Stimulated activated memory B cell treated with anti-CD40 and anti-IgM and Interleukin-4, amounts not matched to agents 10 μg/mL and 1 μg/mL and 100 μg/mL, for 72 hours (primary cell): Measurements from ENCODE around the gene SNX30.

Experiments
- ATAC-seq: fragments of 150-1000 bp; cut with Tn5 transposase; 2 replicates; pipeline ENCODE4 v1.10.0; 2021
- H3K27ac Mint-ChIP-seq: one replicate; pipeline ENCODE4 v1.8.0; 2022; ENCODE audit warnings: mild to moderate bottlenecking, mixed read lengths
- H3K27me3 Mint-ChIP-seq: one replicate; pipeline ENCODE4 v1.8.0; 2022; ENCODE audit warnings: mixed read lengths
- H3K36me3 Mint-ChIP-seq: one replicate; pipeline ENCODE4 v1.8.0; 2022; ENCODE audit warnings: mixed read lengths
- H3K4me1 Mint-ChIP-seq: one replicate; pipeline ENCODE4 v1.8.0; 2022; ENCODE audit warnings: mixed read lengths
- H3K4me3 Mint-ChIP-seq: one replicate; pipeline ENCODE4 v1.8.0; 2022; ENCODE audit warnings: mild to moderate bottlenecking, moderate library complexity, mixed read lengths
- H3K9me3 Mint-ChIP-seq: one replicate; pipeline ENCODE4 v1.8.0; 2022; ENCODE audit warnings: mixed read lengths

Gene SNX30

GRCh38 chr9:112762726-112763518 lies 12.4 kb downstream of the SNX30 start:
- Mint-ChIP-seq H3K9me3 (peaks cover 3% of the 10 kb centered on the region), H3K36me3 (peaks cover 9% of the 10 kb centered on the region), H3K27me3 (no peaks in the 10 kb centered on the region), H3K4me3 (no peak overlapping the region), H3K27ac (no peak overlapping the region), H3K4me1 (peaks cover 11% of the 10 kb centered on the region)
- ATAC-seq, result no peak

DNA sequence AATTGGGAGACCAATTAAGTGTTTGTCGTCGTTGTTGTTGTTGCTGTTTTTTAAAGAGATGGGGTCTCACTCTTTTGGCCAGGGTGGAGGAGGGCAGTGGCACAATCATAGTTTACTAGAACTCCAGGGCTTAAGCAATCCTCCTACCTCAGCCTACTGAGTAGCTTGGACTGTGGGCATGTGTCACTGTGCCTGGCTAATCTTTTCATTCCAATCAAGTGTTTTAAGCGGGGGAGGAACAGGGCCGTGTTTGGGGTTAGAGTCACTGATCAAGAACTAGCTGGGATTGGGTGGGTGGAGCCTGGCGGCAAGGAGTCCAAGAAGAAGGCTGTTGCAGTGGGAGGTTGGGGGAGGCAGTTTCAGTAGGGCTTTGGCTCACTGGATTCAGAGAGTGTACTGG lies 13.8 kb downstream of the SNX30 start:
- Mint-ChIP-seq H3K9me3 (peaks cover 3% of the 10 kb centered on the region), H3K36me3 (peaks cover 17% of the 10 kb centered on the region), H3K27me3 (no peaks in the 10 kb centered on the region), H3K27ac (no peak overlapping the region), H3K4me3 (no peak overlapping the region), H3K4me1 (peaks cover 11% of the 10 kb centered on the region)
- no peak for ATAC-seq

DNA sequence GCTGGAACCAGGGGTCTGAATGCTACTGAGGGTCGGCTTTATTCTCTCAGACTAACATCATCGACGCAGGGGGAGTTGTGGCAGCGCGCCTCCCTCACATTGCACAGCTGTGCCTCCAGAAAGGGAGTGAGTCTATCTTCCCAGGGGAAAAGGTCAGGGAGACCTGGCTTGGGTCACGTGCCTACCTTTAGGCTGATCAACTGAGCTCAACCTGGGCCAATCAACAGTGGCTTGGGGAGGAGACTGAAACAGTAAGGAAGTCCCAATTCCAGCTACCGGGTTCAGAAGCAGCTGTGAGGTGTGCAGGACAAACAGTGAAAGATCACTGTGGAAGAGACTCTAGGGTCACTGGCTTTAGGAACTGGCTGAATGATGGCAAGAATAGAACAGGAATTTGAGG lies 14.3 kb downstream of the SNX30 start:
- H3K4me3 Mint-ChIP-seq, result no peak overlapping the region
- peaks cover 22% of the 10 kb centered on the region for H3K36me3 Mint-ChIP-seq
- ATAC-seq, result no peak
- peaks cover 3% of the 10 kb centered on the region for H3K9me3 Mint-ChIP-seq
- H3K27ac Mint-ChIP-seq, result no peak overlapping the region
- H3K27me3 Mint-ChIP-seq, result no peaks in the 10 kb centered on the region
- peaks cover 11% of the 10 kb centered on the region for H3K4me1 Mint-ChIP-seq

DNA sequence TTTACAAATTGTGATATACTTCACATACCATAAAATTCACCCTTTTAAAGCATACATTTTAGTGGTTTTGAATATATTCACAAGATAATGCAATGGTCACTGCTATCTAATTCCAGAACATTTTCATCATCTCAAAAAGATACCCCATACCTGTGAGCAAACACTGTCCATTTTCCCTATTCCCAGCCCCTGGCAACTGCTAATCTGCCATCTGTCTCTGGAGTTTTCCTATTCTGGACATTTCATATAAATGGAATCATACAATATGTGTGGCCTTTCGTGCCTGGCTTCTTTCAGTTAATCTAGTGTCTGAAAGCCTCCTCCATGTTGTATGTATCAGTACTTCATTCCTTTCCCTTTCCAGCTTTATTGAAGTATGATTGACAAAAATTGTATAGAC lies 14.7 kb downstream of the SNX30 start:
- no peak for ATAC-seq
- no peaks in the 10 kb centered on the region for H3K27me3 Mint-ChIP-seq
- no peak overlapping the region for H3K4me3 Mint-ChIP-seq
- H3K36me3 Mint-ChIP-seq, result peaks cover 22% of the 10 kb centered on the region
- H3K4me1 Mint-ChIP-seq, result peaks cover 11% of the 10 kb centered on the region
- H3K9me3 Mint-ChIP-seq, result peaks cover 3% of the 10 kb centered on the region
- no peak overlapping the region for H3K27ac Mint-ChIP-seq

DNA sequence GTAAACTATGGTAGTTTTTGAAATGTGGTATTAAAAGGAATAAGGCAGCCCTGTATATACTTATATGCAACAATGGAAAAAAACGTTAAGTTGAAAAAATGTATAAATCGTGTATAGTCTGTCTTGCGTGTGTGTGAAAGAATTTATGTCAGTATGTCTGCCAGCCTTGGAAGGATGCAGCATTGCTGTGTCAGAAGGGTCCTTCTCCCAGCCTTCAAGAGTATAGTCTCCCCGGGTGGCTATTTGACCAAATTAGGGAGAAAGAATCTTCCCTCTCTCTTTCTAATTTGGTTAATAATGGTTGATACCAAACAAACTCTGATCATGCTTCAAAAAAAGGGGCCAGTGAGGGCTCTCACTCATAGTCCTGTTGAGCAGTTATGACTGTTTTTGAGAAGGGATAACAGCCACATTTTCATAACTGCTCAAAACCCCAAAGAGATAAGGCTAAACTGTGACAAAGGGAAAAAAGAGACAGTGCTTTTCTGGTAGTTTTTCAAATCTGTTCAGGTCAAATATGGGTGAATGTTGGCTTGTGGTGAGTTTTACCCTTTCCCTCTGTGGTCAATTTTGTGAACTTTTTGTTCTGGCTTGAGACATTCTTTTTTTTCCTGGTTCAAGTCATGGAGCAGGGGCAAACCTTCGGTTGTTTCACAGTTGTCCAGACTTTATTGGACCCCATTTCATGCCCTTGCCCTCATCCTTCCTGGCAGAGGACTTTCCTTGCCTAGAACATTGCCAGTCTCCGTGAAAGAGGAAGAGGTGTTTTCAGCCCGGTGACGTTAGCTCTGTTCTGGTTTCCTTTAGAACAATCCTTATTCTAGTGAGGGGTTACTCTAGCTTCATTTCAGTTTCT lies 21.0 kb downstream of the SNX30 start:
- Mint-ChIP-seq H3K36me3 (peaks cover 28% of the 10 kb centered on the region), H3K27ac (peak overlapping the region; percentile 56), H3K9me3 (peaks cover 5% of the 10 kb centered on the region), H3K4me3 (peak overlapping the region; percentile 24), H3K27me3 (no peaks in the 10 kb centered on the region), H3K4me1 (peaks cover 35% of the 10 kb centered on the region)
- peak; percentile 79 for ATAC-seq

GRCh38 chr9:112772215-112772509 lies 21.6 kb downstream of the SNX30 start:
- Mint-ChIP-seq H3K27me3 (no peaks in the 10 kb centered on the region), H3K27ac (peak overlapping the region; percentile 56), H3K9me3 (peaks cover 5% of the 10 kb centered on the region), H3K4me3 (peak overlapping the region; percentile 24), H3K36me3 (peaks cover 31% of the 10 kb centered on the region), H3K4me1 (peaks cover 35% of the 10 kb centered on the region)
- no peak for ATAC-seq

DNA sequence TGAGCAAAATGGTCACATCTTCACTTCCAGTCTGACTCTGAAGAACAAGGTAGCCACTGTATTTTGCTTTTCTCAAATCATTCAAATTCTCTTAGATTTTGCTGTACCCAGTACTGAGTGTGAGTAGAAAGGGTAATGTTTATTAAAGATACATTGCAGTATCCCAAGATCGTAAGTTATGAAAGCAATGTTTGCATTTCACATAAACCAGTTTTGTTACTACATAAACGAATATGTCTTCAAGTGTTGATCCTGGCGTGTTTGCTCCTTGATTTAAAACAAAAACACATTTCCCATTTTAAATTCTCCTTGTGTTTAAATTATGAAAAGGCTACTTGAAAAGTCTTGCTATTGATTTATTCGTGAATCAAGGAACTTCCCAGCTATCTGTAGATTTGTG lies 22.0 kb downstream of the SNX30 start:
- Mint-ChIP-seq H3K27me3 (no peaks in the 10 kb centered on the region), H3K4me1 (peaks cover 35% of the 10 kb centered on the region), H3K9me3 (peaks cover 5% of the 10 kb centered on the region), H3K36me3 (peaks cover 31% of the 10 kb centered on the region), H3K27ac (no peak overlapping the region), H3K4me3 (no peak overlapping the region)
- ATAC-seq, result no peak

GRCh38 chr9:112774006-112774996 lies 23.7 kb downstream of the SNX30 start:
- Mint-ChIP-seq H3K4me3 (no peak overlapping the region), H3K4me1 (peaks cover 35% of the 10 kb centered on the region), H3K36me3 (peaks cover 23% of the 10 kb centered on the region), H3K27ac (peak overlapping the region; percentile 22), H3K9me3 (peaks cover 5% of the 10 kb centered on the region), H3K27me3 (no peaks in the 10 kb centered on the region)
- peak; percentile 35 for ATAC-seq

DNA sequence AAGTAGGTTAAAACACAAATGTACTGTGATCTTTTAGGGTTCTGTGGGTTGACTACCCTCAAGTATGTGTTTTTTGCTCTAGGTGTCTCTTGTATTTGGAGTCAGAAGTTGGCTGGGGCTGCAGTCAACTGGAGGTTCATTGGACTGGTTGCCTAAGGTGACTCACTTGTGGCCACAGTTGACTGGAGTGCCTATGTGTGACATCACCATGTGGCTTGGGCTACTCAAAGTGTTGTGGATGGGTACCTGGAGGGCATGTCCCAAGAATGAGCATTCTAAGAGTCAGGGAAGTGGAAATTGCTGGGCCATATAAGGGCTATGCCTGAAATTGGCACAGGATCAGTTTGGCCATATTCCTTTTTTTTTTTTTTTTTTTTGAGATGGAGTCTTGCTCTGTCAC lies 27.4 kb downstream of the SNX30 start:
- Mint-ChIP-seq H3K9me3 (peaks cover 5% of the 10 kb centered on the region), H3K27me3 (no peaks in the 10 kb centered on the region), H3K4me3 (no peak overlapping the region), H3K4me1 (peaks cover 20% of the 10 kb centered on the region), H3K27ac (no peak overlapping the region), H3K36me3 (peaks cover 16% of the 10 kb centered on the region)
- no peak for ATAC-seq

DNA sequence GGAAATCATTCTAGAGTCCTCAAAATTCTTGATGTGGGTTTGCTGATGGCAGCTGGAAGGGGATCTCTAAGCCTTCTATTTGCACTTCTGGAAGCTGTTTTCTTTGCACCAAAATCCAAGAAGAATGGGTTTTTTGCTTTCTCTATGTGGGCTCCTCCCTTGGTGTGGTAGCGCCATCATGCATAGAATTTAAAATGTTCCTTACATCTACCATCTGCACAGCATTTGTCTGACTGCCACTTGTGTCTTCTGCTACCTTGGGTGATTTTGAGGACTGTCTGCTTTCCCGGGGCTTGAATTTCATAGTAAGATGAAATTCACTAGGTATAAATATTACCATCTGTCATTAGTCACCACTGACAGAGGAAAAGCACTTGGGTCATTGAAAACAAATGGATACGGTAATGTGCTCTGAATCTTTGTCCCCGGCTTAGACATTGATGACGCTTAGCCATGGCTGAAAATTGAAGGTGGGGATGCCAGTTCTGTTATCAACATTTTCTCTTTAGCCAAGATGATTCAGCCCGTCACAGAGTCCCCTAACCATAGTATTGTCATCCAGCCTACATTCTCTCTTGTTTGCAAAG lies 30.0 kb downstream of the SNX30 start:
- Mint-ChIP-seq H3K36me3 (peaks cover 16% of the 10 kb centered on the region), H3K4me3 (no peak overlapping the region), H3K27ac (no peak overlapping the region), H3K4me1 (peaks cover 11% of the 10 kb centered on the region), H3K9me3 (peaks cover 5% of the 10 kb centered on the region), H3K27me3 (no peaks in the 10 kb centered on the region)
- ATAC-seq, result no peak

- H3K4me1 Mint-ChIP-seq, result peaks cover 18% of the 10 kb centered on the region
- no peaks in the 10 kb centered on the region for H3K9me3 Mint-ChIP-seq
- no peaks in the 10 kb centered on the region for H3K36me3 Mint-ChIP-seq
- H3K4me3 Mint-ChIP-seq, result no peak overlapping the region
- ATAC-seq, result no peak
- no peaks in the 10 kb centered on the region for H3K27me3 Mint-ChIP-seq
- H3K27ac Mint-ChIP-seq, result no peak overlapping the region
Observed at GRCh38 chr9:112782218-112782617, 31.7 kb downstream of the SNX30 start.

GRCh38 chr9:112783551-112783954 lies 33.0 kb downstream of the SNX30 start:
- Mint-ChIP-seq H3K4me1 (peaks cover 28% of the 10 kb centered on the region), H3K9me3 (no peaks in the 10 kb centered on the region), H3K4me3 (no peak overlapping the region), H3K36me3 (no peaks in the 10 kb centered on the region), H3K27ac (no peak overlapping the region), H3K27me3 (no peaks in the 10 kb centered on the region)
- ATAC-seq, result no peak

DNA sequence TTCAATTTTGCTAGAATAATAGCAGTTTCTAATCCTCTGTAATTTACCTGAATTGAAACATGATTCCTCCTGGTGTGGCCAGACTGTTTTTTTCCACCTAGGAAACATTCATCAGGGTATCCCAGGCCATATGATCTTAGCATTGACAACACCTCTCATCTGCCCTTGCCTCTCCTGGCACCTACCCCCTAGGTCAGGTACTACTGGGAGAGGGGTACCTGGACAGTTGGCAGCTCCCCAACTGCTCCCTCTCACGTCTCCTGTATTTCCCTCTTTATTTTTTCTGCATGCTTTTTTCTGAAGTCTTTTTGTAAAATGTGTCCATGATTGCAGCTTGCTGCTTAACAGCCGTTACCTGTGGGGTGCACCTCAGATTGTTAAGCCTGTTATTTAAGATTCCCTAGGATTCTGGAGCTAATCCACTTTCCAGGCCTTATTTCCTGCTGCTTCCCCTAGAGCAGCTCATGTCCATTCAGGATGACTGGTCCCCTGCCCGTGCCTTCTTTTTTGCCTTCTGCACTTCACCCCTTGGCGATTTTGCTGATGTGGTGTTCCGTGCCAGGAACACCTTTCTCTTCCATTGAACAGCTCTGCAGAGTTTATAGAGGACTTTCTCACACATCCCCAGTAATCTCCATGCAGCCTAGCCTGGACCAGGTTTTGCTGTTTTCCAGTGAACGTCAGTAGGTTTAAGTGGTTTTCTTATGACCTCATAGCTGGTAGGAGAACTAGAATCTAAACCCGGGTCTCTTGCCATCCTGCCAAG lies 33.6 kb downstream of the SNX30 start:
- no peaks in the 10 kb centered on the region for H3K36me3 Mint-ChIP-seq
- no peak for ATAC-seq
- no peaks in the 10 kb centered on the region for H3K9me3 Mint-ChIP-seq
- H3K27ac Mint-ChIP-seq, result no peak overlapping the region
- H3K4me1 Mint-ChIP-seq, result peaks cover 28% of the 10 kb centered on the region
- H3K4me3 Mint-ChIP-seq, result no peak overlapping the region
- no peaks in the 10 kb centered on the region for H3K27me3 Mint-ChIP-seq

GRCh38 chr9:112785986-112786385 lies 35.4 kb downstream of the SNX30 start:
- Mint-ChIP-seq H3K27me3 (no peaks in the 10 kb centered on the region), H3K9me3 (no peaks in the 10 kb centered on the region), H3K4me1 (peaks cover 28% of the 10 kb centered on the region), H3K27ac (no peak overlapping the region), H3K4me3 (no peak overlapping the region), H3K36me3 (no peaks in the 10 kb centered on the region)
- ATAC-seq, result no peak
